ENCODE data around the gene PPP1R15A. TPM values are rescaled to one million over a fixed set of nuclear protein-coding genes. Genes with fewer than 3 reads are reported as not detected.
A peak's percentile ranks its signal among the peaks of the same experiment; 100 is the strongest.
"Not testable (repeated sequence)": the region's sequence is repeated elsewhere in the genome, so short reads cannot be mapped to it uniquely, and the experiment has no call there.

PPP1R15A gene
- total RNA-seq (2014; rRNA removed; shearing (Covaris generic); ENCODE audit: low replicate concordance): 51.0 and 52.5 TPM in 2 replicates

GRCh38 chr19:48872182-48872883 lies at the start of gene PPP1R15A:
Gene PPP1R15A, plus strand, starts transcription at chr19:48872421. Its CDS starts 813 bp downstream, at chr19:48873234.
- in situ Hi-C loops (cut with HindIII; ENCODE audit: low pct_unique_long_range_greater_than_20kb, low sequenced_read_pairs): no loop called here
- peak; percentile 99 for DNase-seq (ENCODE audit: low read depth)

DNA sequence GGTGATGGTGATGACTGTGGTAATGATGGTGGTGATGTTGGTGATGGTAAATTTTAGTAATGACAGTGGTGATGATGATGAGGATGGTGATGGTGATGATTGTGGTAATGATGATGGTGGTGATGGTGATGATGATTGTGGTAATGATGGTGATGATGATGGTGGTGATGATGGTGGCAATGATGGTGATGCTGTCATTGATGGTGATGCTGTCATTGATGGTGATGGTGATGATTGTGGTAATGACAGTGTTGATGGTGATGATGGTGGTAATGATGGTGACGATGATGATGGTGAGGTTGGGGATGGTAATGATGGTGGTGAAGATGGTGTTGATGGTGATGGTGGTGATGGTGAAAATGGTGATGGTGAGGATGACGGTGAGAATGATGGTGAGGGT lies 49.7 kb upstream of the PPP1R15A start:
- in situ Hi-C loops (cut with HindIII; ENCODE audit: low pct_unique_long_range_greater_than_20kb, low sequenced_read_pairs): no loop called here
- no peak for DNase-seq (ENCODE audit: low read depth)

DNA sequence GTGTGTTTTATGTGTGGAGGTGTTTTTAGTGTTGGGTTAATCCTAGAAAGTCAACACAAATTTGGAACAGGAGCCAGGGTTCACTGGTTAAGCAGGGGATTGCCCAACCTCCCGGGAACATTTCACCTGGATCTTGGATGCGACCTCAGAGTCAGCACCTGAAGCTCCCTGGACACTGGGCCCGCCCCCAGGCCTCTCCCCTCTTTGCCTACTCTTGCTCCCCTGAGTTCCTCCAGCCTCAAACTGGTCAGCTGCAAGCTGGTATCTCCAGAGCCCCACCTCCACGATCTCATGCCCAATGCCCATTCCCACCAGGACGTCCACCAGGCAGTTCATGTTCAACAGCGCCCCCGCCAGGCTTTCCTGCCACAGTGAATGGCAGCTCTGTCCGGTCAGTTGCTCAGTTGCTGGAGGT lies 45.6 kb upstream of the PPP1R15A start:
- DNase-seq (ENCODE audit: low read depth): no peak
- in situ Hi-C loops (cut with HindIII; ENCODE audit: low pct_unique_long_range_greater_than_20kb, low sequenced_read_pairs): no loop called here

- no peak for DNase-seq (ENCODE audit: low read depth)
- in situ Hi-C loops (cut with HindIII; ENCODE audit: low pct_unique_long_range_greater_than_20kb, low sequenced_read_pairs): no loop called here
Observed at GRCh38 chr19:48830088-48830487, 42.1 kb upstream of the PPP1R15A start.

GRCh38 chr19:48830965-48831364 lies 41.3 kb upstream of the PPP1R15A start:
- in situ Hi-C loops (cut with HindIII; ENCODE audit: low pct_unique_long_range_greater_than_20kb, low sequenced_read_pairs): no loop called here
- DNase-seq (ENCODE audit: low read depth): no peak

DNA sequence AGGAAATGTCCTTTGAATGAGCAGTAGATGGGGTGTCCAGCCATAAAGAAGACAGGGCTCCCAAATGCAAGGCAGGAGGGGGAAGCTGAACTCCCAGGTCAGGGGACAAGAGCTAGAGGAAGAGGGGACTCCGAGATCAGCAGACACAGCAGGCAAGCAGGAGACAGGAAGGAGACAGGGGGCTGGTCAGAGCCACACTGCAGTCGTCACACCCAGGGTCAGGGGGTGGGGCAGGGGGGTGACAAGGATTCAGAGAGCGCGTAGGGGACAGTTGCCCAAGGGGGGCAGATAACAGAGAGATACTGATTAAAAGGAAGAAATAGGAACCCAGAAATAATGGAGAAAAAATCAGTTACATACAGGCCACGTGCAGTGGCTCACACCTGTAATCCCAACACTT lies 39.2 kb upstream of the PPP1R15A start:
- in situ Hi-C loops (cut with HindIII; ENCODE audit: low pct_unique_long_range_greater_than_20kb, low sequenced_read_pairs): no loop called here
- DNase-seq (ENCODE audit: low read depth): no peak

GRCh38 chr19:48833977-48834376 lies 38.2 kb upstream of the PPP1R15A start:
- no peak for DNase-seq (ENCODE audit: low read depth)
- in situ Hi-C loops (cut with HindIII; ENCODE audit: low pct_unique_long_range_greater_than_20kb, low sequenced_read_pairs): no loop called here

DNA sequence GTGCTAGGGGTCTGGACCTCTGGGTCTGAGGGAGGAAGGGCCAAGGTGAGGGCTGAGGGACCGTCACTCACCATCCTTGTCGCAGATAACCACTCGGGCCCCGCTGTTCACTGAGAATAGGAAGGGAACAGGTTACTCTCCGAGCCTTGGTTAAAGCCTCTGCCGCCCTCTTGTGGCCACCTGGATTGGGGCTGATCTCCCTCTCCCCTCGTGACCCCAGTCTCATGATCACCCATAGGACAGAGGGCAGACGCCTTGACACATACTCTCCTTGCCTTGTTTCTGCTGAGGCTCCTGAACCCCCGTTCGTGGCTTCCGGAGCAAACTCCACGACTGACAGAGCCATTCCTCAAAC lies 36.5 kb upstream of the PPP1R15A start:
- in situ Hi-C loops (cut with HindIII; ENCODE audit: low pct_unique_long_range_greater_than_20kb, low sequenced_read_pairs): no loop called here
- peak; percentile 91 for DNase-seq (ENCODE audit: low read depth)

DNA sequence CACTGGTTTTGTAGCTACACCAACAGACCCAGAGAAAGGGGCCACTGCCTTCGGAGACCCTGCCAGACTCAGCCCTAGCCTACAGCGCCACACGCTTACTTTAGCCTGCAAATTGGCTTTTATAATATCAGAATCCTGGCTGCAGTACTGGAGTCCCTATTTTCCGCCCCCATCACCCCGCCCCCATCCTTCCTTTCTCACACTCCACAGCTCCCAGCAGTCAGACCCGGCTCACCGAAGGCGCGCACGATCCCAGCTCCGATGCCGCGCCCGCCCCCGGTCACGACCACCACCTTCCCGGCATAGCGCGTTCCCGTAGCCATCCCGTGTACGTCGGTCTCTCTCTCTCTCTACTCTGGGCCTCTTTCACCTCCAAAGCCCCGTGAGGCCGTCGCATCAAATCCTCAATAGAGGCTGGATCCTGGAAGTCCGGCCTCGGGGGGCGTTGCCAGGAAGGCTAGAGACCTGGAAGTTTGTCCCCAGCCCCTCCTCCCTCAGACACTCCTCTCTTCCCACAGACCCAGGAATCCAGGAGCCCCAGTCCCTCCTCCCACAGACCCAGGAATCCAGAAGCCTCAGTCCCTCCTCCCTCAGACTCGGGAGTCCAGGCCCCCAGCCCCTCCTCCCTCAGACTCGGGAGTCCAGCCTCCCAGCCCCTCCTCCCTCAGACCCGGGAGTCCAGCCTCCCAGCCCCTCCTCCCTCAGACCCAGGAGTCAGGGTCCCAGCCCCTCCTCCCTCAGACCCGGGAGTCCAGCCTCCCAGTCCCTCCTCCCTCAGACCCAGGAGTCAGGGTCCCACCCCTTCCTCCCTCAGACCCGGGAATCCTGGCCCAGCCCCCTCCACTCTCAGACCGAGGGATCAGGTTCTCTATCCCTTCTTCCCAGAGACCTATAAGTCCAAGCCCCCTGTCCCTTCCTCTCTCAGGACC lies 35.9 kb upstream of the PPP1R15A start, which contains the start of gene HSD17B14:
TSS of gene HSD17B14 (minus strand) at position 403 of the 929 bp plus-strand sequence. CDS start at position 323, 80 bp downstream.
- peak; percentile 89 for DNase-seq (ENCODE audit: low read depth)

GRCh38 chr19:48837051-48837524 lies 35.1 kb upstream of the PPP1R15A start:
- DNase-seq (ENCODE audit: low read depth): peak; percentile 88
- in situ Hi-C loops (cut with HindIII; ENCODE audit: low pct_unique_long_range_greater_than_20kb, low sequenced_read_pairs): no loop called here

More for the DNA sequence above, 35.9 kb upstream of the PPP1R15A start, which contains the start of gene HSD17B14:
- in situ Hi-C loops (cut with HindIII; ENCODE audit: low pct_unique_long_range_greater_than_20kb, low sequenced_read_pairs): no loop called here

GRCh38 chr19:48837687-48838086 lies 34.5 kb upstream of the PPP1R15A start:
- no peak for DNase-seq (ENCODE audit: low read depth)
- in situ Hi-C loops (cut with HindIII; ENCODE audit: low pct_unique_long_range_greater_than_20kb, low sequenced_read_pairs): no loop called here

GRCh38 chr19:48841047-48841446 lies 31.2 kb upstream of the PPP1R15A start:
- in situ Hi-C loops (cut with HindIII; ENCODE audit: low pct_unique_long_range_greater_than_20kb, low sequenced_read_pairs): no loop called here
- no peak for DNase-seq (ENCODE audit: low read depth)

GRCh38 chr19:48841571-48841970 lies 30.6 kb upstream of the PPP1R15A start:
- no peak for DNase-seq (ENCODE audit: low read depth)
- in situ Hi-C loops (cut with HindIII; ENCODE audit: low pct_unique_long_range_greater_than_20kb, low sequenced_read_pairs): no loop called here

GRCh38 chr19:48842789-48843162 lies 29.4 kb upstream of the PPP1R15A start:
- DNase-seq (ENCODE audit: low read depth): peak; percentile 66

DNA sequence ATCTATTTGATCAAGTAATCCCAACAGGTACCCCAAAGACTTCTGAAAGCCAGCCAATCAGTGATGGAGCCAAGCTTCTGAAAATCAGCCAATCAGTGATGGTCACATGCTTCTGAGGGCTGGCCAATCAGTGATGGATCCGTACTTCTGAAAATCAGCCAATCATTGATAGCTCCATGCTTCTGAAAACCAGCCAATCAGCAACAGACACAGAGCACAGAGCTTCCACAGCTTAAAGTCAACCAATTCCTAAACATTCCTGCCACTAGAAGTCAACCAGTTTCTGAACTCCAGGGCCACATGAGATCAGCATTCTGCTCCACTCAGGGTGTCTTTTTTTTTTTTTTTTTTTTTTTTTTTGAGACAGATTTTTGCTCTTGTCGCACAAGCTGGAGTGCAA lies 27.7 kb upstream of the PPP1R15A start:
- in situ Hi-C loops (cut with HindIII; ENCODE audit: low pct_unique_long_range_greater_than_20kb, low sequenced_read_pairs): no loop called here
- DNase-seq (ENCODE audit: low read depth): peak; percentile 76

More at GRCh38 chr19:48842789-48843162, 29.4 kb upstream of the PPP1R15A start:
- in situ Hi-C loops (cut with HindIII; ENCODE audit: low pct_unique_long_range_greater_than_20kb, low sequenced_read_pairs): no loop called here

DNA sequence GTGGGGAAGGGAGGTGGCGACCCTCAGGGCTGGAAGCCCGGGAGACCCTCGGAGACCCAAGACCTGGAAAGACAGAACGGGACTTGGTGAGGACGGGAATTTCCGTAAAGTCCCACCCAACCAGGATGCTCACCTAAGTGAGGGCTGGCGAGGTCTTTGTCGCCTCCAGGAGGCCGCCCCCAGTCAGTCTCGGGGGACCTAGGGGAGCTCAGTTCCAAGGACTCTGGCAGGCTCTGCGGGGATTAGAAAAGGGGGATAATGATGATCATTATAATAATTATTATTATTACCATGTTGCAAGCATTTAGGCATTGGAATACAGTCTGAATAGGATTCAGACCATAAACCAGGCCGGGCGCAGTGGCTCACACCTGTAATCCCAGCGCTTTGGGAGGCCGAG lies 26.8 kb upstream of the PPP1R15A start:
- in situ Hi-C loops (cut with HindIII; ENCODE audit: low pct_unique_long_range_greater_than_20kb, low sequenced_read_pairs): no loop called here
- no peak for DNase-seq (ENCODE audit: low read depth)

DNA sequence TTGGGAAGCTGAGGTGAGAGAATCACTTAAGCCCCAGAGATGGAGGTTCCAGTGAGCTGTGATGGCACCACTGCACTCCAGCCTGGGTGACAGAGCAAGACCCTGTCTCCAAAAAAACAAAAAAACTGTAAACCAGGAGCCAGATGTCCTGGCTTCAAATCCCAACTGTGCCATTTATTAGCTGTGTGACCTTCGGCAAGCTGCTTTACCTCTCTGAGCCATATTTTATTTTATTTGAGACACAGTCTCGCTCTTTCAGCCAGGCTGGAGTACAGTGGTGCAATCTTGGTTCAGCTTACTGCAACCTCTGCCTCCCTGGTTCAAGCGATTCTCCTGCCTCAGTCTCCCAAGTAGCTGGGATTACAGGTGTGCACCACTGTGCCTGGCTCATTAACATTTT lies 25.6 kb upstream of the PPP1R15A start:
- in situ Hi-C loops (cut with HindIII; ENCODE audit: low pct_unique_long_range_greater_than_20kb, low sequenced_read_pairs); DNase-seq (ENCODE audit: low read depth): not testable (repeated sequence)

- in situ Hi-C loops (cut with HindIII; ENCODE audit: low pct_unique_long_range_greater_than_20kb, low sequenced_read_pairs): no loop called here
- no peak for DNase-seq (ENCODE audit: low read depth)
Observed at GRCh38 chr19:48852292-48852691, 19.9 kb upstream of the PPP1R15A start.

- DNase-seq (ENCODE audit: low read depth): no peak
- in situ Hi-C loops (cut with HindIII; ENCODE audit: low pct_unique_long_range_greater_than_20kb, low sequenced_read_pairs): no loop called here
Observed at GRCh38 chr19:48853483-48853882, 18.7 kb upstream of the PPP1R15A start.

Measured in Caki2 (cell line).